22Rv1 (cell line): ENCODE results near the gene ACTR5.

ENCODE experiments used
- H3K27ac ChIP-seq: fragments of 450-650 bp; 2 replicates; pipeline ENCODE4 v1.5.1; 2017
- ZFX ChIP-seq: fragments of 450-650 bp; IDR thresholded peaks from 2 replicates; pipeline ENCODE4 v1.6.1; 2017; ENCODE audit warnings: antibody characterized with exemption, borderline replicate concordance
- TF ChIP-seq, protein P1 (sequence below): fragments of 450-650 bp; IDR thresholded peaks from 2 replicates; pipeline ENCODE4 v1.5.1; 2017; ENCODE audit warnings: mild to moderate bottlenecking

Gene ACTR5

DNA sequence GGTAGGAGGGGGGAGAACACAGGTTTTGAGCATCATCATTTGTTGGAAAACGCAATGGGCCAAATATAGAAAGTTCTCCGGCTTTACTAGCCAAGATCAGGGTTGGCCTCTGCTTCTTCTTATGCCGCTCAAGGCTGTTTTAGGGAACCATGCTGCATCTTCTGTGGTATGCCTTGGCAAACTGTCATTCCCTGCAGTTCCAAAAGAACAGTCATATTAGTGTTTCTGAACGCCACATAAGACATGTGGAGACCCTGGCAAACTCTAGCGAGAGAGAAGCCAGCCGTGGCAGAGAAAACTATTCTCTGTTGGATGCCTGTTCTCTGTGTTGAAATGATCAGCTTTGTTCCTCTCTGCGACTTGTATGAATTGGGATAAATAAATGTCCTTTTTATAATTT is 10.8 kb downstream of the ACTR5 start:
- TF ChIP-seq ZFX, result no peak
- TF ChIP-seq, protein P1, sequence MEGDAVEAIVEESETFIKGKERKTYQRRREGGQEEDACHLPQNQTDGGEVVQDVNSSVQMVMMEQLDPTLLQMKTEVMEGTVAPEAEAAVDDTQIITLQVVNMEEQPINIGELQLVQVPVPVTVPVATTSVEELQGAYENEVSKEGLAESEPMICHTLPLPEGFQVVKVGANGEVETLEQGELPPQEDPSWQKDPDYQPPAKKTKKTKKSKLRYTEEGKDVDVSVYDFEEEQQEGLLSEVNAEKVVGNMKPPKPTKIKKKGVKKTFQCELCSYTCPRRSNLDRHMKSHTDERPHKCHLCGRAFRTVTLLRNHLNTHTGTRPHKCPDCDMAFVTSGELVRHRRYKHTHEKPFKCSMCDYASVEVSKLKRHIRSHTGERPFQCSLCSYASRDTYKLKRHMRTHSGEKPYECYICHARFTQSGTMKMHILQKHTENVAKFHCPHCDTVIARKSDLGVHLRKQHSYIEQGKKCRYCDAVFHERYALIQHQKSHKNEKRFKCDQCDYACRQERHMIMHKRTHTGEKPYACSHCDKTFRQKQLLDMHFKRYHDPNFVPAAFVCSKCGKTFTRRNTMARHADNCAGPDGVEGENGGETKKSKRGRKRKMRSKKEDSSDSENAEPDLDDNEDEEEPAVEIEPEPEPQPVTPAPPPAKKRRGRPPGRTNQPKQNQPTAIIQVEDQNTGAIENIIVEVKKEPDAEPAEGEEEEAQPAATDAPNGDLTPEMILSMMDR, result no peak
- H3K27ac ChIP-seq, result no peak overlapping the region

DNA sequence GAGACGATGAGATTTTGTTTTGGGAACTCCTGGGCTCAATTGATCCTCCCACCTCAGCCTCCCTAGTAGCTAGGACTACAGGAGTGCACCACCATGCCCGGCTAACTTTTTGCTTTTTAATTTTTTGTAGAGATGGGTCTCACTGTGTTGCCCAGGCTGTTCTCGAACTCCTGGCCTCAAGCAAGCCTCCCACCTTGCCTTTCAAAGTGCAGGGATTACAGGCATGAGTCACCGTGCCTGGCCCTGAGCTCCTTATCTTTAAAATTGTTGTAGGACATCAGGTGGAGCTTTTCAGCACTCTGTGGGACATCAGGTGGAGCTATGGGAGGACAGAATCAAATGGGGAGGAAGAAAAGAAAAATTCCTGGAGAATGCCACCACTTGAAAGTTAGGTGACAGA is 12.7 kb downstream of the ACTR5 start:
- H3K27ac ChIP-seq, result no peak overlapping the region
- TF ChIP-seq, protein P1, result no peak
- no peak for TF ChIP-seq ZFX

DNA sequence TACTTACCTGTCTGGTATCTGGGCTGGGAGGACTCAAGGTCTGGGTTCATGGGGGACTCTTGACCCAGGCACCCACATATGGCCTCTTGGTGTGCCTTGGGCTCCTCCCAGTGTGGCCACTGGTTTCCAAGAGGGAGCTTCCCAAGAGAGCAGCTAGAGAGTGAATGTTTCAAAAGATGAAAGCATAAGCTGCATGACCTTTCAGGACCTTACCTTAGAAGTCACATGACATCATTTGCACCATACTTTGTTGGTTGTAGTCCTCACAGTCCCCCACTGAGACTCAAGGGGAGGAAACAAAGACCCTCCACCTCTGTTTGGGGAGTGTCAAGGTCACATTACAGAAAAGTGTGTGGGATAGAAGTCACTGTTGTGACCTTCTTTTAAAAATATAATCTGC is 13.9 kb downstream of the ACTR5 start:
- TF ChIP-seq, protein P1, result no peak

DNA sequence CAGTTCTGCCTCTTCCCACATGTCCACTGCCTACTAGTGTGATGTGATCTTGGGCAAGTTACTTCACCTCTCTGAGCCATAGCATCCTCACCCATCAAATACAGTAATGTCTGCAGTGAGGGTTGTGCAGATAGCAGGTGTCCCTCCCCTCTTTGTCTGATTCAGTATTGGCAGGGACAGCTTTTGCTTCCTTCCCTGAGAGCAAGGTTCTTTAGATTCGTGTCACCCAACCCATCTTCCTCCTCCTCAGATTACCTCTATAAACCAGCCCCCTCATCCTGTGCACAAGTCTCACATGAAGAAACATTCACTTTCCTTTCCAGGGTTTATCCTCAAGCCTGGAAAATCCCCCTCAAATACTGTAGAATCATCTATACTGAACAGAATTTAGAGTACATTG is 15.4 kb downstream of the ACTR5 start:
- no peak for TF ChIP-seq ZFX
- TF ChIP-seq, protein P1, result no peak
- H3K27ac ChIP-seq, result no peak overlapping the region

More for the DNA sequence above, 13.9 kb downstream of the ACTR5 start:
- no peak overlapping the region for H3K27ac ChIP-seq

DNA sequence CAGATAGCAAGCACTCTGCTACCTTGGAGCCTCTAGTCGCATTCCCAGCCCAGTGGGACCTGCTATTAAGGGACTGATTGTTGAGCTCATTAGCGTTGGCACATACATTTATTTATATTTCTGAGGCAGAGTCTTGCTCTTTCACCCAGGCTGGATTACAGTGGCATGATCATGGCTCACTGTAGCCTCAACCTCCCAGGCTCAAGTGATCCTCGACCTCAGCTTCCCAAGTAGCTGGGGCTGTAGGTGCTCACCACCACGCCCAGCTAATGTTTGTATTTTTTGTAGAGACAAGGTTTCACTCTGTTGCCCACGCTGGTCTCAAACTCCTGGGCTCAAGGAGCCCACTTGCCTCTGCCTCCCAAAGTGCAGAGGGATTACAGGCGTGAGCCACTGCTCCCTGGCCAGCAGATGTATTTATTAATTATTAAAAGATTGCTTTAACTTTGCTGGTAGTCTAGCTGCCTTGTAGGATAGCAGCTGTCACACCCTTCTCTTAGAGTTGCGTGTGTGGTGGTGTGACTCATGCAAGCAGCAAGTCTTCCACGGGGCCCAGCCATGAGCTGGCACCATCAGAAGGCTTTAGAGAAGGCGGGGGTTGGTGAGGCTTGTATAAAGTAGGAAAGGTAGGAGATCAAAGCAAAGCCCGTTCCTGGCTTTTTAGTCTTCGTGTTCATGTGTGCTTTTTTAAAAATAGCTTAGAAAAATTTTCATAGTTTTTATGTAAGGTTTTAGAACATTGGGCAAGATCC is 16.5 kb downstream of the ACTR5 start:
- no peak for TF ChIP-seq ZFX
- TF ChIP-seq, protein P1, result no peak
- H3K27ac ChIP-seq, result no peak overlapping the region

DNA sequence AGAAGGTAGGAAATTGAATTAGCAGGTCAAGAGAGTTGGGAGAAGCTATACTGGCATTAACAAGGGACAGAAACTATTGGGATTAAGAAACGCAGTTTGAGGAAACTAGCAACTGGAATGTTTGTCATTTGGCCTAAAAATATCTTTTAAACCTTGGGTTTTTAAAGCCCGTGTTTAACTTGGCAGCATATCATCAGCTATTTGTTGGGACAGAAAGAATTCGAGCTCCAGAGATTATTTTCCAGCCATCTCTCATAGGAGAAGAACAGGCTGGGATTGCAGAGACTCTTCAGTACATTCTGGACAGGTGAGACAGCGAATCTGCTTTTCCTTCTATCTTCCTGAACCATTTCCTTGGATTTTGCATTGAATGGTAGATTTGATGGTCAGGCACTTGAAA is 17.8 kb downstream of the ACTR5 start:
- H3K27ac ChIP-seq, result no peak overlapping the region
- TF ChIP-seq, protein P1, result no peak
- TF ChIP-seq ZFX, result no peak

DNA sequence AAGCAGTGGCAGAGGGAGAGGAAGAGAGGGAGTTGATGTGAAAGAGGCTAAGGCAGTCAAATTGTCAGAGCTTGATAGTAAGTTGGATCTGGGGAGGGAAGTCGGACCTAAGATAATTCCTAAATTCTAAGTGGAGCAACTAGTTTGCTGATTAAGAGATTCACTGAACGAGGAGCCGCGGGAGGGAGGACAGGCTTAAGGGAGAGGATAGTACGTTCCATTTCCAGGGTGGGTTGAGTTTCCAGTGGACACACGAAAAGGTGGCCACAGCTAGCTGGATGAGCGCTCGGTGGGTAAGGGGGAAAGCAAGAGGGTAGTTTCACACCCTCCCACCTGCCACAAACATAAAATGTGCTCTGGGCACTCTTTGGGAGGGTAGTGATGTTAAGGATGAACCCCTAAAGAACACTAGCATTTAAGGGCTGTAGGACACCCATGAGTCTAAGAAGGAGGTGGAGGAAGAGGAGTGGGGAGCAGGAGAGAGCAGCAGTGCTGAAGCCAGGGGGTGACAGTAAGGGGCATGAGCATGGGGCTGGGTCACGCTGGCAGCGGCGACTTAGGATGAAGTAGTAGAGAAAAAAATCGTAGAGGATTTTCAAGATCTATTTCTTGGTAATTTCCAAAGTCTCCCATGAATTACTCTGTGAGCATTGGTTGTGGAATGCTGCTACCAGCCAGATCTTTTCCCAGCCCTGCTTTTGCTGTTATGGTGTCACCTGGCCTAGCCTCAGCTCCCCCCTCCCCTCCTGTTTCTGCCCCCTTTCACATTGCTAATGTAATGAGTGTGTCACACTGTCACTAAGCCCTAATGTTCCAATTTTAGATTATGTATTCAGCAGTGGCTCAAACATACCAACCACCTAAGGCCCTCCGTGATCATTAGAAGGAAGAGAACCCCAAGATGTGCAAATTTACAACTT is 21.4 kb downstream of the ACTR5 start:
- no peak overlapping the region for H3K27ac ChIP-seq

More for the DNA sequence above, 21.4 kb downstream of the ACTR5 start:
- TF ChIP-seq ZFX, result no peak
- TF ChIP-seq, protein P1, result no peak
